NCI-H146 treated with DMSO at 0.1 percent for 48 hours (cell line): ENCODE measurements around the gene CYB5R2.
"Not testable (repeated sequence)": the region's sequence is repeated elsewhere in the genome, so short reads cannot be mapped to it uniquely, and the experiment has no call there.

Source experiments
- DNase-seq: peaks from one replicate; lab custom pipeline; 2025; ENCODE audit not compliant: unreplicated experiment; lab: John Stamatoyannopoulos, UW

Gene CYB5R2

GRCh38 chr11:7670641-7671040 is 2.7 kb downstream of the CYB5R2 start:
- DNase-seq = no peak

GRCh38 chr11:7668911-7669310 is 4.4 kb downstream of the CYB5R2 start:
- DNase-seq = no peak

GRCh38 chr11:7668464-7668863 is 4.8 kb downstream of the CYB5R2 start:
- DNase-seq = no peak

GRCh38 chr11:7667460-7667859 is 5.8 kb downstream of the CYB5R2 start:
- DNase-seq = no peak

- DNase-seq = no peak
These were observed 6.9 kb downstream of the CYB5R2 start for GRCh38 chr11:7666292-7666866.

GRCh38 chr11:7665473-7666291 is 7.6 kb downstream of the CYB5R2 start:
- peak; percentile 21 for DNase-seq

- DNase-seq = no peak
These were observed 8.4 kb downstream of the CYB5R2 start for GRCh38 chr11:7664867-7665266.

GRCh38 chr11:7663531-7663930 is 9.8 kb downstream of the CYB5R2 start:
- not testable (repeated sequence) for DNase-seq

- no peak for DNase-seq
These were observed 15.8 kb downstream of the CYB5R2 start for GRCh38 chr11:7657306-7658025.

GRCh38 chr11:7656704-7657103 is 16.6 kb downstream of the CYB5R2 start:
- no peak for DNase-seq

- DNase-seq = no peak
These were observed 17.8 kb downstream of the CYB5R2 start for GRCh38 chr11:7655253-7656217.

GRCh38 chr11:7654195-7654705 is 19.1 kb downstream of the CYB5R2 start:
- DNase-seq = no peak

GRCh38 chr11:7651700-7652099 is 21.6 kb downstream of the CYB5R2 start:
- no peak for DNase-seq

- DNase-seq = no peak
These were observed 22.2 kb downstream of the CYB5R2 start for GRCh38 chr11:7651140-7651551.

- DNase-seq = no peak
These were observed 25.0 kb downstream of the CYB5R2 start for GRCh38 chr11:7648264-7648663.

- no peak for DNase-seq
These were observed 26.4 kb downstream of the CYB5R2 start for GRCh38 chr11:7646866-7647265.

- DNase-seq = no peak
These were observed 28.1 kb downstream of the CYB5R2 start for GRCh38 chr11:7645206-7645605.

GRCh38 chr11:7643314-7643713 is 30.0 kb downstream of the CYB5R2 start:
- no peak for DNase-seq

GRCh38 chr11:7642747-7643146 is 30.6 kb downstream of the CYB5R2 start:
- no peak for DNase-seq

GRCh38 chr11:7640816-7641215 is 32.5 kb downstream of the CYB5R2 start:
- DNase-seq = no peak

- DNase-seq = no peak
These were observed 33.7 kb downstream of the CYB5R2 start for GRCh38 chr11:7639643-7640025.
